HG02885 (cell line): ENCODE results near the gene PAPOLB.

Experiments used
- ATAC-seq: cut with Tn5 transposase; IDR thresholded peaks from one replicate; pipeline ENCODE4 v1.9.1; 2021; ENCODE audit warnings: mild to moderate bottlenecking; ENCODE audit not compliant: unreplicated experiment, poor library complexity

PAPOLB gene

DNA sequence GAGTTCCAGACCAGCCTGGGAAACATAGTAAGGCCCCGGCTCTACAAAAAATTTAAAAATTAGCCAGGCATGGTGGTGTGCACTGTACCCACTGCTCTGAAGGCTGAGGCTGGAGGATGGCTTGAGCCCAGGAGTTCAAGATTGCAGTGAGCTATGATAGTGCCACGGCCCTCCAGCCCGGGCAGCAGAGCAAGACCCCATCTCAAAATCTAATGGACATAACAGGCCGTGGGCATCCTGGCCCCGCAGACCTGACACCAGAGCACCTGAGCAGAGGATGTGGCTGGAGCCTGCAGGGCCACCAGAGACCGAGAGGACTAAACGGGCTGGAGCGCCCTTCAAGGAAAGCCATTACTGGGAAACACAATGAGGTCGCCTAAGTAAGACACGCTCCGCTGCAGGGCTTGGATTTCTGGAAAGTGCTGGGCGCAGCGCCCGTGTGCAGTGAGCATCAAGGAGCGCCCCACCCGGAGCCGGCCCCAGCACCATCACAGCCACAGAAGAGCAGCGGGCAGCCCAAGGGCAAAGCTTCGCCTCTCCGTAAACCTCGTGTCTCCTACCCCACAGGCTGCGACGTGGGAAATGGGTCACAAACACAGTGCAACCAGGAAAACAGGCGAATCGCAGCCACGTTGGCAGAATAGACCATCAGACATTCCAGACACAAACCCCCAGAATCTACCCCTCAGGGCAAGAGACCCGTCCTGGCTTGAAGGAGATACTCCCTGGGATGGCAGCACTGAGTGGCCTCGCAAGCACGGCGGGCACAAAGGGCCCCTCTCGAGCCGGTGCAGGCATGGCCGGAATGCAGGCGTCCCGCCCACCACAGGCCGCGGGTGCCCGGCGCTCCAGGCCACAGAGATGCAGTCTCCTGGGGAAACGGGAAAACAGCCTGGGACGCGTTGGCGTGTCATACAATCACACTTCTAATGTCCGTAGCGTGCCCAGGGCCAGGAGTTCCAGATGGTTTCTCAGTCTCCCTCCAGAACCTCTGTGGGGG, 16.8 kb upstream of the PAPOLB start:
- no peak for ATAC-seq

GRCh38 chr7:4876586-4876985, 14.8 kb upstream of the PAPOLB start:
- ATAC-seq, result no peak

DNA sequence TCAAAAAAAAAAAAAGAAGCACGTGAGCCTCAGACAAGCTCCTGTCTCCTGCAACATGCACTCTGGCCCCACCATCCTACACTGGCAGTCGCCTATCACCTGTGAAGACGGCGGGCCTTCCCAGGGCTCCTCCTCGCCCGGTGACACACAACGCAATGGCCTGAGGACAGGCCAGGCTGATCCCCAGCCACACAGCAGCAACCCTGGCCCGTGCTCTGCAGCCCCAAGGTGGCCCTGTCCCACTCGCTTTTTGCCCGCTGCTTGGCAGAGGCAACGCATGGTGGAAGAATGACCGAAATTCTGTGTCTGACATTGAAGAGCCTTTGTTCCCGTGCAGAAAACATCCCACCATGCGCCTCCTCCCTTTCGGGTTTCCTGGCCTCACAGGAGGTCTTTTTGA, 13.6 kb upstream of the PAPOLB start:
- no peak for ATAC-seq

GRCh38 chr7:4873071-4873944, 11.5 kb upstream of the PAPOLB start:
- no peak for ATAC-seq

DNA sequence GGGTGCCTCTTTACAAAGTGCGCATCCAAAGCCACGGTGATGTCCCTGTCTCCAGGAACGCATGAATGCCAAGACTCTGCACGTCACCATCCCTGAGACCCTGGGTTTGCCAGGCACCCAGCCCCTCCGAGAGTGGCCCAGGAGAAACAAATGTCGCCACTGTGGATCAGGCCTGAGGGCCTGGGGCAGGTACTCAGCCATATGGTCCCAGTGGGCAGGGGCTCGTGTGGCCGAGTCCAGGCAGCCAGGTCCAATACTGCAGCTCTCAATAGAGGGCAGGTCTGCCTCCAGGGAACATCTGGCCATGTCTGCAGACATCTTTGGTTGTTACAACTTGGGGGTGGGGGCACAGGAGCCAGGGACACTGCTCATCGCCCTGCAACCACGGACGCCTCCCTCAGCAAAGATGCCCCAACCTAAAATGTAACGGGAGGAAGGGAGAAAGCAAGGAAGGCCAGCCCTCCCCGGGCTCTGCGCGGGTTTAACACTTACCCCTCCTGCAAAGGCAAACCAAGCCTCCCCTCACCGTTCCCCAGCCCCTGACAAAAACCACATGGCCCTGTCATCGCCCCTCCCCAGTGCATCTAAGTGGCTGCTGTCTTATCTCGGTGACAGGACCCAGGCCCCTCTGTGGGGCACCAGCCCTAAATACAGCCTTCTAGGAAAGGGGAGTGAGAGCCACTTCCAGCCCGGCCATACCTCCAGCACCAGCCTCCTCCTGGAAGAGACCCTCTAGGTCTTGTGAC, 10.3 kb upstream of the PAPOLB start:
- no peak for ATAC-seq

- no peak for ATAC-seq
Observed at GRCh38 chr7:4871056-4871680, 9.3 kb upstream of the PAPOLB start.

DNA sequence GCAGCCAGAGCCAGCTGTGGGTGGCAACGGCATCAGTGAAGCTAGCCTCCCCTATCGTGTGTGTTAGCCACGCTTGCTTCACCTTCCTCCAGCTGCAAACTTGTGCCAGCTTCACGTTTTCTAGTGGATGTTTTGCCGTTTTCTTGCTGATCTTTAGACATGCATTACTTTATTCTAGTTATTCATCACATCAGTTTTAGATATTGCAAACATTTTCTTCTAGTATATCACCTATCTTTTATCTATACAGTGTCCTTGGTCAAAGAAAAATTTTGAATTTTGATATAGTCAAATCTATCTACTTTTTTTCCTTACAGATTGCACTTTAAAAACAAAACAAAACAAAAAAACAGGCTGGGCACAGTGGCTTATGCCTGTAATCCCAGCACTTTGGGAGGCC, 6.7 kb upstream of the PAPOLB start:
- ATAC-seq, result no peak

DNA sequence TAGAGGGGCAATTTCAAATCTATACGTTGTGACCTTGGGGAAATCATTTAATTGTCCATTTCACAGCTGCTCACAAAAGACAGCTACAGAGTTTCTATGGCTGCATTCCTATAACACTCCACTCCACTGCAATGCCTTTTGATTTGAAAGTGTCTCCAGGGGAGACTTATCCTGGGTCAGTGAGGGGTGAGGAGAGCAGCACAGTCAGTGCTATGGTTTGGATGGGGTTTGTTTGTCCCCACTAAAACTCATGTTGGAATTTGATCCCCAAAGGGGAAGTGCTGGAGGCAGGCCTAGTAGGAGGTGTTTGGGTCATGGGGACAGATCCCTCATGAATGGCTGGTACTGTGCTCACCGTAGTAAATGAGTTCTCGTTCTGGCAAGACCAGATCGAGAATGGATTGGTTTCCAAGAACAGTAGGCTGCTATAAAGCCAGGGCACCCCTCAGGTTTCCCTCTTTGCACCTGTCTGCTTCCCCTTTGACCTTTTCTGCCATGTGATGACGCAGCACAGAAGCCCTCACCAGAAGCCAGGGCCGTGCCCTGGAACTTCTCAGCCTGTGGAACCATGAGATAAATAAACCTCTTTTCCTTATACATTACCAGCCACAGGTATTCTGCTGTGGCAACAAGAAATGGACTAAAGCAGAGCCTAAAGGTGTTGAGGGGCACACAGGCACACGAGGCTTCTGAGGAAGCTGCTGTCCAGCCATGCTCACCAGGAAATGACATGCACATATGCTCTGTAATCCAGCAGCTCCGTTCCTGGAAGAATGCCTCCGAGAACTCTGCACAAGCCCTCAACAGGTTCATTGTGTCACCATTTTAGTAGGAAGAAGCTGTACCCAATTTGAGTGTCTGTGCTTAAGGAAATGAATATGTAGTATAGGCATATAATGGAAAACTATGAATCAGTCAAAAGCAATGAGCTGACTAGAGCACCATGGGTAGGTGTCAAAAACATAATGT, 5.0 kb upstream of the PAPOLB start:
- no peak for ATAC-seq

DNA sequence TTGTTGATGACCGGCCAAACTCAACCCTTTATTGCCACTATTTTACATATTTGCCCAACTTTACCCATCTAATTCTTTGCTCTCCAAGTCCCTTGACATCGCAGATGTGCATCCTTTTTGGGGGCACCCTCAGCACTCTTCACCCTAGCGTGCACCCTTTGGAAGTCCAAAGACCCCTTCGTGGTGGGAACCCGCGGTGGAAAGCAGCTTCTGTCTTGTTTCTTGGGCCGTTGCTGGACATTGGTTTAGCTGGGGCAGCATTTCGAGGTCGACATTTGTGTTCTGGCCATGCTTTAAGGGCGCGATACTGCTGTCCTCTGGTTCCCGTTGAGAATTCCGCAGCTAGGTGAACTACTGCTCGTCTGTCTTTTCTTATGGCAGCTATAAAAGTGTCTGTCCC, 326 bp upstream of the PAPOLB start:
- ATAC-seq, result no peak

- no peak for ATAC-seq
Observed at GRCh38 chr7:4861227-4861626, 603 bp downstream of the PAPOLB start.

- no peak for ATAC-seq
Observed at GRCh38 chr7:4857189-4857588, 4.6 kb downstream of the PAPOLB start.

- ATAC-seq, result no peak
Observed at GRCh38 chr7:4856336-4857057, 5.3 kb downstream of the PAPOLB start.

DNA sequence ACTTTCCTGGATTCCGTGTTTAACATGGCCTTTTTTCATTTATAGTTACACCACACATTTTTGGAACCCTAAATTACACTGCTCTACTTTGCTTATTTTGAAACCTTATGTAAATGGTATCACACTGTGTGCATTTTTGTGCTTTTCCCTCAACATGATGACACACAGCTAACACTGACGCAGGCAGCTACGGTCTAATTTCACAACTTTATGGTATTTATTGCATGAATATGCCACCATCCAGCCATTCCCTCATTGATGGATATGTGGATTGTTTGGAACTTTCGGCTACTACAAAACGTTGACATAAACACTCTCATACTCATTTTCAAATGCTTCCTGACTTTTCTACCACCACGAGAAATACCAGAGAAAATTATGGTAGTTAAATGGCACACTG, 6.9 kb downstream of the PAPOLB start:
- ATAC-seq, result no peak

- ATAC-seq, result no peak
Observed at GRCh38 chr7:4851459-4852422, 10.1 kb downstream of the PAPOLB start.

DNA sequence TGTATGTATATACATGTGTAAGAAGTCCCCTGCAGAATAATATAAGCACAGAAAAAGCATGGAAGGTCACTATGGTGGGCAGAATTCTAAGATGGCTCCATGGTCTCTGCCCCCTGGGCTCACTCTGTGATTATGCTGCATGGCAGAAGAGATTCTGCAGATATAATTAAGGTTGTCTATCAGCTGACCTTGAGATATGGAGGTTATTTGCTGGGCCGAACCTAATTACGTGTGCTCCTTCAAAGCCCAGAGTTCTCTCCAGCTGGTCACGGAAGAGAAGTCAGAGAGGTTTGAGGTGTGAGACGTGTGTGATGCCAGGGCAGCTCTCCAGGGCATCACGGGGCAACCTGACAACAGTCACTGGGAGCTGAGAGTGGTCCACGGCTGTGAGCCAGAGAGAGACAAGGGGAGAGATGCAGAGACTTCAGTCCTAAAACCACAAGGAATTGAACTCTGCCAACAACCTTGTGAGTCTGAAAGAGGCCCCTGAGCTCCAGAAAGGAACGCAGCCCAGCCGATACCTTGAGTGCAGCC, 11.5 kb downstream of the PAPOLB start:
- no peak for ATAC-seq

DNA sequence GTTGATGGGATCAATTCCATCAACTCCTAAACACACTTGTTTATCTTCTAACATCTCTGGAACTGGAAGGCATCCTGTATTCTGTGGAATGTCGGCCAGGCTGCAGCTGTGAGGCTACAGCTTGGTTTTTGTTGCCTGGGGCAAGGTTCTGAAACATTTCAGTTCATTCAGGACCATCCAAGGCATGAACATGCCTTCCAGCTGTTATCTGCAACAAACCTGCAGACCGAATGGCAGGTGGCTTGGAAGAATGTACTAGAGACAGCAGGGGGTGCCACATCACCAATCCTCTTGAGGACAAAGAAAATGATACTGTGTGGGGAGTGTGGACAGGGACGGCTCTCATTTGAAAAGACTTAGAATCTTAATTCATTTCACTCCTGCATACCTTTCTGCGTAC, 12.4 kb downstream of the PAPOLB start:
- ATAC-seq, result no peak

DNA sequence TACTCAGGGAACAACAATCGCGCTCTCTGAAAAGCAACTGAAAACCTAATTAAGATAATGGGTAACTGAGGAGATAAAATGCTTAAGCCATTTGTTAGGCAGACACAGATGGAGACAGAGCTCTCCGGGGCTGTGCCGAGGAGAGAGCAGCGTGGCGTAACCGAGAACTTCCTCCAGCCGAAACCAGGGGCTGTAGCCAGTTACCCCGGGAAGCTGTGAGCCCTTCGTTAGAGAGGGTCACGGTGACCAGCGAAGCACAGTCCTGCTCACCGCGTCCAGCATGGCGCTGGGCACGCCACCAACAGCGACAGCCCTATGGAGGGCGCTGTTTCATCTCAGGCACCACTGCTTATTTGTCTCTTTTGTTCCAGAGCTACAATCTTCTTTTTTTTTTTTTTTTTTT, 16.1 kb downstream of the PAPOLB start:
- ATAC-seq, result no peak
